Keratinocyte (primary cell): Measurements from ENCODE around the gene WNK2. TPM values are rescaled to one million over a fixed set of nuclear protein-coding genes. Genes with fewer than 3 reads are reported as not detected.

Source experiments
- DNase-seq: peaks from one replicate; pipeline ENCODE4 v3.0.0-alpha.2; 2011; ENCODE audit warnings: low read depth, missing footprints, low spot score
- FAIRE-seq: peaks from 2 replicates; lab custom pipeline; 2011; peaks lifted over from hg19 to GRCh38; lab: Jason Lieb, UNC
- H2AFZ ChIP-seq: 2 replicates; pipeline ENCODE4 v1.6.0; 2012; ENCODE audit warnings: low read length, control low read depth, inconsistent platforms; ENCODE audit not compliant: control insufficient read depth
- H3K27ac ChIP-seq: 2 replicates; pipeline ENCODE4 v1.5.1; 2011; ENCODE audit warnings: low read length; ENCODE audit not compliant: control insufficient read depth, insufficient read depth
- H3K27me3 ChIP-seq: 3 replicates; pipeline ENCODE4 v1.6.0; 2011; ENCODE audit warnings: low read length; ENCODE audit not compliant: control insufficient read depth, insufficient read depth; ENCODE audit errors: extremely low read depth
- H3K36me3 ChIP-seq, 2 experiments: 2 replicates in 1 of 2; 3 replicates in 1 of 2; pipeline ENCODE4 v1.5.1; 2011; ENCODE audit warnings: low read length in 2 of 2, mild to moderate bottlenecking in 1 of 2; ENCODE audit not compliant: control insufficient read depth in 2 of 2, insufficient read depth in 2 of 2; ENCODE audit errors: extremely low read depth in 1 of 2
- H3K4me1 ChIP-seq: 3 replicates; pipeline ENCODE4 v1.5.1; 2011; ENCODE audit warnings: low read length; ENCODE audit not compliant: control insufficient read depth, insufficient read depth; ENCODE audit errors: extremely low read depth
- H3K4me2 ChIP-seq: 3 replicates; pipeline ENCODE4 v1.6.0; 2011; ENCODE audit warnings: low read depth, low read length; ENCODE audit not compliant: control insufficient read depth, insufficient read depth; ENCODE audit errors: extremely low read depth
- H3K4me3 ChIP-seq, 3 experiments: fragments of 200-600 bp in 1 of 3; sonication (generic) in 1 of 3; 2 replicates in 2 of 3; 3 replicates in 1 of 3; pipeline ENCODE4 v1.5.1; 2011 to 2016; ENCODE audit warnings: low read length in 3 of 3, mild to moderate bottlenecking in 3 of 3, control low read depth in 2 of 3, inconsistent platforms in 1 of 3, low read depth in 1 of 3, mixed read lengths in 1 of 3, mixed run types in 1 of 3, moderate library complexity in 1 of 3; ENCODE audit not compliant: control insufficient read depth in 2 of 3, insufficient read depth in 2 of 3; ENCODE audit errors: extremely low read depth in 1 of 3
- H3K79me2 ChIP-seq: 2 replicates; pipeline ENCODE4 v1.6.0; 2012; ENCODE audit warnings: low read length; ENCODE audit not compliant: control insufficient read depth, insufficient read depth
- H3K9ac ChIP-seq: 3 replicates; pipeline ENCODE4 v1.6.0; 2011; ENCODE audit warnings: low read length; ENCODE audit not compliant: control insufficient read depth, insufficient read depth; ENCODE audit errors: extremely low read depth
- H3K9me1 ChIP-seq: 3 replicates; pipeline ENCODE4 v1.6.0; 2011; ENCODE audit warnings: low read length; ENCODE audit not compliant: control insufficient read depth, insufficient read depth; ENCODE audit errors: extremely low read depth
- H3K9me3 ChIP-seq: 2 replicates; pipeline ENCODE4 v1.5.1; 2012; ENCODE audit warnings: low read depth, low read length; ENCODE audit not compliant: control insufficient read depth
- H4K20me1 ChIP-seq: 3 replicates; pipeline ENCODE4 v1.6.0; 2011; ENCODE audit warnings: low read length; ENCODE audit not compliant: control insufficient read depth, insufficient read depth; ENCODE audit errors: extremely low read depth
- CTCF ChIP-seq, 3 experiments: IDR thresholded peaks in 1 of 3; conservative IDR thresholded peaks in 1 of 3; optimal IDR thresholded peaks in 1 of 3; 2 replicates in 2 of 3; 3 replicates in 1 of 3; pipeline versions ENCODE3 to v1.5.1; 2011; ENCODE audit warnings: low read length in 3 of 3, mild to moderate bottlenecking in 3 of 3, moderate library complexity in 2 of 3, control low read depth in 1 of 3, inconsistent platforms in 1 of 3; ENCODE audit not compliant: insufficient read depth in 2 of 3; ENCODE audit errors: extremely low read depth in 1 of 3
- EZH2 ChIP-seq: IDR thresholded peaks from one replicate; pipeline ENCODE4 v1.6.1; 2012; ENCODE audit warnings: inconsistent platforms, mild to moderate bottlenecking, low read length, moderate library complexity
- dilution Hi-C: fragments of 300-500 bp; cut with MboI; formaldehyde crosslinking; loops from one replicate; pipeline ENCODE4 v1.7.0; 2020; ENCODE audit warnings: low sequenced_read_pairs; ENCODE audit not compliant: extremely low pct_ligation_motif_present
- polyA plus RNA-seq, 5 experiments: library from polyadenylated mRNA; depleted of rRNA in 3 of 5; stranded (reverse) in 3 of 5; stranded (forward) in 1 of 5; unstranded in 1 of 5; fragments of >200 nt; gene quantifications; 1 replicate in 1 of 5; 2 replicates in 3 of 5; 3 replicates in 1 of 5; pipeline versions ENCODE4 v1.2.1 to v1.2.3, GENCODE V29; 2011 to 2012; ENCODE audit warnings: missing spikeins in 2 of 5, low read depth in 1 of 5, low replicate concordance in 1 of 5

Gene WNK2
- polyA plus RNA-seq, 1 donor (not counting 4 experiments of a cell fraction or from before 2014, with no cell fraction given): not detected

DNA sequence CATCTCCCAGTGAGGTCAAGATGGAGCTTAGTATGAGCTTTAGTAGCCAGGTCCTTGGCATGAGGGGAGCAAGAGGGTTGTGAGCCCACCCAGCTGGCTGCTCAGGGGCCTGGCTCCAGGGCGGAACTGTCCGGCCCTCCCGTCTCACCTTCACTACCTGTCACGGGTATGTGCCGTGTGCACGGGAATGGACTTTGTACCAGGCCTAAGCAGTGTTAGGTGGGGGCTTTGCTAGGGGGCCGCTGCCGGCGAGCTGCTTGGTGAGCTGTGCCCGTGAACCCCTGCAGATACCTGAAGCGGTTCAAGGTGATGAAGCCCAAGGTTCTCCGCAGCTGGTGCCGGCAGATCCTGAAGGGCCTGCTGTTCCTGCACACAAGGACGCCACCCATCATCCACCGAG lies 46.7 kb downstream of the WNK2 start:
- dilution Hi-C loops: no loop called here
- no peaks in the 10 kb centered on the region for H3K4me1 ChIP-seq
- H3K9me3 ChIP-seq: no peaks in the 10 kb centered on the region
- no peaks in the 10 kb centered on the region for H3K9me1 ChIP-seq
- H3K4me3 ChIP-seq: no peak overlapping the region
- H3K27me3 ChIP-seq: peaks cover 48% of the 10 kb centered on the region
- H3K9ac ChIP-seq: no peak overlapping the region
- no peaks in the 10 kb centered on the region for H4K20me1 ChIP-seq
- H2AFZ ChIP-seq: no peak overlapping the region
- H3K4me2 ChIP-seq: no peak overlapping the region
- no peak overlapping the region for H3K27ac ChIP-seq
- H3K36me3 ChIP-seq: no peaks in the 10 kb centered on the region
- DNase-seq (no peak), FAIRE-seq (no peak)
- no peaks in the 10 kb centered on the region for H3K79me2 ChIP-seq
- TF ChIP-seq EZH2 (no peak), CTCF (optimal IDR thresholded peaks at IDR 0.05 in 1 of 3, IDR thresholded peaks at IDR 0.05 in 1 of 3, conservative IDR thresholded peaks at IDR 0.05 in 1 of 3; ENCODE audit: extremely low read depth in 1 of 3, insufficient read depth in 2 of 3, low read length in 3 of 3) (no peak)

DNA sequence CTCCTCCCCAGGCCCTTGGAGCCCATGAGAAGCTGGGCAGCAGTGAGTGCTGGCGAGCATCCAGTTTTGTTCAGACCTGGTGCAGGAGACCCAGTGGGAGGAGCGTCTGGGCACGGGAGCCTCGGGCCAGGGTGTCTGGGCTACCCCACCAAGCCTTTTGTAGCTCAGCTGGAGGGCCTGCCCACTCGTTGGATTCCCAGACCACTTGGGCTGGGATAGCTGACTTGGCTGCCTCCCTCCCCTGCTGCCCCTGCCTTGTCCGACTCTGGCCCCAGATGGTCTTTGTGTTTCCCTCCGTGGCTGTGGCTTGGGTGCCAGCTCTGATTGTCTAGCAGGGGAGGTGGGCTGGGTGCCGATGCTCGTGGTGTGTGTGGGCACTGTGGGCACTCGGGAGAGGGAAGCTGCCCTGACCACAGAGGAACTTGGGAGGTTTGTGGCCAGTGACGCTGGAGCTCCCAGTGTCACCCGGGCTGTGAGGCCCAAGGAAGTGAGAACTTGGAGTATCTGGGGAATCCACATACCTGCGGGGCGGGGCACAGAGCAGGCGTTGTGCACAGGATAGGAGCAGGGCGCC lies 47.3 kb downstream of the WNK2 start:
- Histone ChIP-seq H3K9me1 (no peaks in the 10 kb centered on the region), H3K79me2 (no peaks in the 10 kb centered on the region), H3K27ac (no peak overlapping the region), H3K27me3 (peaks cover 48% of the 10 kb centered on the region), H3K9me3 (no peaks in the 10 kb centered on the region), H3K36me3 (no peaks in the 10 kb centered on the region), H3K4me2 (no peak overlapping the region), H2AFZ (no peak overlapping the region), H3K9ac (no peak overlapping the region), H3K4me1 (no peaks in the 10 kb centered on the region), H3K4me3 (no peak overlapping the region), H4K20me1 (no peaks in the 10 kb centered on the region)
- no peak for TF ChIP-seq CTCF (optimal IDR thresholded peaks at IDR 0.05 in 1 of 3, IDR thresholded peaks at IDR 0.05 in 1 of 3, conservative IDR thresholded peaks at IDR 0.05 in 1 of 3; ENCODE audit: extremely low read depth in 1 of 3, insufficient read depth in 2 of 3, low read length in 3 of 3)
- TF ChIP-seq EZH2: no peak
- no peak for DNase-seq
- dilution Hi-C loops: no loop called here
- no peak for FAIRE-seq
